C4-2B (cell line): ENCODE data around the gene WDR77.

ENCODE experiments used
- H3K27ac ChIP-seq: fragments of 450-650 bp; 2 replicates; pipeline ENCODE4 v1.5.1; 2017
- ZFX ChIP-seq: fragments of 450-650 bp; IDR thresholded peaks from 2 replicates; pipeline ENCODE4 v1.6.1; 2017
- TF ChIP-seq, protein P1 (sequence below): fragments of 450-650 bp; conservative IDR thresholded peaks from 2 replicates; pipeline ENCODE4 v1.5.1; 2017; ENCODE audit warnings: mild to moderate bottlenecking

Gene WDR77

DNA sequence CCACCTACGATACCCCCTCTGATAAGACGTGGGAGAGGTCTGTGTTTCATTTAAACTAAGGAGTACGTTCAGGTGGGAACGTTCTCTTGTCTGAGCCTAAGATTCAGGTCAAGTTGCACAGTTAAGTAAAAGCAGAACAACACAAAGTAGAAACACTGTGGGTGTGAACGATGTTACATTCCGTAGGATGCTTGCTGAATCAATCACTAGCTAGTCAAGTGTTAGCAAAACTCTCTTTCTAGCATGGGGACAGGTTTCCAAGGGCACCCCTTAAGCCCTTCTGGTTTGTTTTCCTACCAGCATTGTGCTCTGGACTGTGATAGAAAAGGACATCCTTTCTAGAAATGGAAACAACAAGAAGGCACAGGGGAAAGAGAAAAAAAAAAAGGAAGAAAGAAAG is 38.1 kb upstream of the WDR77 start:
- no peak for TF ChIP-seq ZFX
- TF ChIP-seq, protein P1, sequence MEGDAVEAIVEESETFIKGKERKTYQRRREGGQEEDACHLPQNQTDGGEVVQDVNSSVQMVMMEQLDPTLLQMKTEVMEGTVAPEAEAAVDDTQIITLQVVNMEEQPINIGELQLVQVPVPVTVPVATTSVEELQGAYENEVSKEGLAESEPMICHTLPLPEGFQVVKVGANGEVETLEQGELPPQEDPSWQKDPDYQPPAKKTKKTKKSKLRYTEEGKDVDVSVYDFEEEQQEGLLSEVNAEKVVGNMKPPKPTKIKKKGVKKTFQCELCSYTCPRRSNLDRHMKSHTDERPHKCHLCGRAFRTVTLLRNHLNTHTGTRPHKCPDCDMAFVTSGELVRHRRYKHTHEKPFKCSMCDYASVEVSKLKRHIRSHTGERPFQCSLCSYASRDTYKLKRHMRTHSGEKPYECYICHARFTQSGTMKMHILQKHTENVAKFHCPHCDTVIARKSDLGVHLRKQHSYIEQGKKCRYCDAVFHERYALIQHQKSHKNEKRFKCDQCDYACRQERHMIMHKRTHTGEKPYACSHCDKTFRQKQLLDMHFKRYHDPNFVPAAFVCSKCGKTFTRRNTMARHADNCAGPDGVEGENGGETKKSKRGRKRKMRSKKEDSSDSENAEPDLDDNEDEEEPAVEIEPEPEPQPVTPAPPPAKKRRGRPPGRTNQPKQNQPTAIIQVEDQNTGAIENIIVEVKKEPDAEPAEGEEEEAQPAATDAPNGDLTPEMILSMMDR: no peak
- no peak overlapping the region for H3K27ac ChIP-seq

DNA sequence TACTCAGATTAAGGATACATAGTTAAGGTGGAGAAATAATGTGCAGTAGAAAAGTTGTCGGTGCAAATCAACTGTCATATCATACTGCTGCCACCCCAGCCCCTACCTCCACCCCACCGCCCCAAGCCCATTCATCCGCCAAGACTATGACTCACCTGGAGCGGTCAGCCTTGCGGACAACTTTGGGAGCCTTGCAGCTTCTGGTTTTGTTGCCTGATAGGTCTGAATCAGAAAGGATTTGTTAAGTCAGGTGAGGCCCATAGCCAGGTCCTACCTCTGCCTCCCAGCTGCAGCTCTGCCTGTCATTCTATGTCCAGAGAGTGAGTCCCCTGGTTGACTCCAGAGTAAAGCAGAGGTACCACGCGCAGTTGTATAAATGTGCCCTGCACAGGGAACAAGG is 37.4 kb upstream of the WDR77 start:
- no peak overlapping the region for H3K27ac ChIP-seq
- TF ChIP-seq, protein P1: no peak
- no peak for TF ChIP-seq ZFX

DNA sequence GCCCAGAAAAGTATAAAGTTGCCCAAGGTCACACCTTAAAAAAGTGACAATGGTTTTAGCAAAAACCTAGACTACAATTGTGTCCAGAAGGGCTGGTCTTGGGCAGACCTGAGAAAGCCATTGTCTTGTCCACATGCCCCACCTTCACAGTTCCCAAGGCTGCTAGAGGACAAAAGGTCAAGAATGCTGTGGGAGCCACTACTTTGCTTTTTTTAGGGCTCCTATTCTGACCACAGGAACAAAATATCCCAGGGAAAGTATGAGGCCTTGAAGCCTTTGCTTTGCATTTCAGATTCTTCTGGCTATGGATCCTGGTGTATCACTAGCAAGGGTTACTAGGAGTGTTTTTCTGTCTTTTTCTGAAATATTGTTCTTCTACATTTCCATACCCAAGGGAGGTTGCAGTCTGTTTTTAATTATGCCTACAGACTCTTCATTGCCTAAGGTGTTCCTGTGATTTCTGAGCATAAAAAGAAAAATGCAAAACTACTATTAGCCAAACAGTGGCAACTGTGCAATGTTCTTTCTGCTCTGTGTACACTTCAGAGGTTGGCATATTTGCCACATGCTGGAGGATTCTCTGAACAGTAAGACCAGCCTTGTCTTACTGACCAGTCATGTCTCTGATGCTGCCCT is 35.5 kb upstream of the WDR77 start:
- H3K27ac ChIP-seq: no peak overlapping the region
- TF ChIP-seq, protein P1: no peak
- no peak for TF ChIP-seq ZFX

DNA sequence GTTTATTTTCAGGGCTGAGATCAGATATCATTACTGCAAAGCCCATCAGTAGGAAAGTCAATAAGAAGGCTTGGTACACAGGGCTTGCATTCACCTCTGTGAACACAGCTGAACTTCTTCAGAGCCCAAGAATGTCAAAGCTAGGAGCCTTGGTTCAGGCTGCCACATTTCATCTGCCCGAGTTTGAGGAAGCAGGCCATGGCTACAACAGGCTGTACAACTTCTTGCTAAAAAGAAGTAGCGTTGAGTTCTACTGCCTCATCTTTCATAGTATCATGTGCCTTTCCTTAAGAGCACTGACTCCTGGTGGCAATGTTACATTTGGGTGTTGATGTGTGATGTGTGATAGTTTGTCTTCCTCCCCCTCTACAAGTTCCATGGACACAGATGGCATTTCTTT is 34.8 kb upstream of the WDR77 start:
- H3K27ac ChIP-seq: no peak overlapping the region
- TF ChIP-seq, protein P1: no peak
- TF ChIP-seq ZFX: no peak

DNA sequence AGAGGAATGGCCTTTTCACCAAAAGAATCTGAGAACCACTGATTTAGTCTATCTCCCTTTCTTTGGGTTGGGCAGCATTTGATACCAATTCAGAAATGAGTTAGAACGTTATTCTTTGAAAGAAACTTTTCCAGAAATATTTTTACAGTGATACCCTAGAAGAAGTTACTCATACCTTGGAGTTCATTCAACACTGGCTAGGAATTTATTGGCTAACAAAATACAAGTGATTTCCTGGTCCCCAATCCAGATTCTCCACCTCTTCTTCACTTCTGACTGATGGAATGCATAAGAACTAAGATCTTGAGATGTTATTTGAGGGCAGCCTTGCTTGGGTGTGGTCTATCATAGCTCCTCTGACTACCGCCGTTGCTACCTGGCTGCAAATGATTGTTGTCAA is 34.1 kb upstream of the WDR77 start:
- no peak for TF ChIP-seq ZFX
- TF ChIP-seq, protein P1: no peak
- H3K27ac ChIP-seq: no peak overlapping the region

DNA sequence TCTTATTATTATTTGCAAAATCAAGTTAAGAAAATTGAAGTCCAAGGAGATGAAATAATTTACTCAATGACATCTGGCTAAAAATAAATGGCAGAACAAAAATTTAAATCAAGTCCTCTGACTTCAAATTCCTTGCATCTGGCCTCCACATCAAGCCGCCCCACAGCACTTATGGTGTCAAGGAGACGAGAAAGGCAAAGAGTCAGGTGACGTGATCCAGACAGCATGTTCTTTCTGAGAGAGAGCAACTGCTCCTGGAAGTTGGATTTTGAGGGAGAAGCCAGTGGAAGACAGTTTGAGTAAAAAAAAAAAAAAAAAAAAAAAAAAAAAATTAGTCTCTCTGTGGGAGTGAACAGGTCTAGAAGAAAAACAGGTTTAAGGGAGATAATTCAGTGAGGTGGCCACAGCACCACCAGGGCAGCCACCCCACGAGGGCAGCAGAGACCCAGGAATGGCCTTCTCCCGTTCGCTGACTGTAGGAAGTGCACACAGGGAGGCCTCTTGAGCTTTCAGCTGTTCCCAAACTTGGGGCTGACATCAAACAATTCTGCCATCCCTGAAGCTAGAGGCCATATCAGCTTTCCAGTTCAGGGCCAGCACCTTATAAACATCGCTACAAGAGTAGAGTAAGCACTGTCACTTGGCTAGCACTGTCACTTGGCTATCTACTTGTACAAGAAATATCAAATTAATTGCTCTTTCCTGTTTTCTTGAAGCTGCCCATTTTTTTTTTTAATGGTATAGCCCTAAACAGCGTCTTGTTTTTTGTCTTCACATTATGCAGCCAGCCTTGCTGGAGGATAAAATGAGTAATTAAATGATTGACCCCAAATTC is 32.5 kb upstream of the WDR77 start:
- H3K27ac ChIP-seq: no peak overlapping the region
- TF ChIP-seq, protein P1: peak; percentile 88
- no peak for TF ChIP-seq ZFX

DNA sequence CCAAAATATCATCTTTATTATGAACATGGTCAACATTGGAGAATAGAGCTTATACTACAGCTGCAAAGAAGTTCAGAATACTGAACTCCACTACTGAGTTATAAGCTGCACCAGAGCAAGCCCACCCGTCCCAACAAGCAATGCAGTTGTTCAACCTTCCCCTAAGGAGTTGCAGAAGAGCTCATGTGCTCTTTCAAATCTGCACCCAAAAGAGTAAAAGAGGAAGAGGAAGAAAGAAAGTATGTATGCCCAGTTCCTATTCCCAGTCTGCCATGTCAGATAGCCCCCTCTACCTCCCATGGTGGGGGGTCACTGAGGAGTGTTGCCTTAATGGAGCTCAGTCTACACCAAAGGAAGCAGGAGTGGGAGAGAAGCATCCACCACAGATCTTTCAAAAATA is 31.6 kb upstream of the WDR77 start:
- H3K27ac ChIP-seq: no peak overlapping the region
- TF ChIP-seq ZFX: no peak
- TF ChIP-seq, protein P1: no peak
